SK-MEL-5 (cell line): Measurements from ENCODE around the gene FOXL2NB. TPM values are rescaled to one million over a fixed set of nuclear protein-coding genes. Genes with fewer than 3 reads are reported as not detected.

Experiments used
- DNase-seq: peaks from one replicate; pipeline ENCODE4 v3.0.0-alpha.2; 2016; ENCODE audit warnings: low read depth, low spot score
- in situ Hi-C: cut with HindIII; loops from 2 replicates; pipeline ENCODE4 v1.10.0; 2016; ENCODE audit warnings: low sequenced_read_pairs, high pct_unique_total_duplicates, low pct_unique_long_range_greater_than_20kb
- total RNA-seq: library from RNA; depleted of rRNA; stranded (reverse); fragments of >200 nt; shearing (Covaris generic); gene quantifications from 2 replicates; pipeline ENCODE4 v1.2.3, GENCODE V29; 2014

FOXL2NB gene
- total RNA-seq, 1 experiment from 2014 or later = not detected

DNA sequence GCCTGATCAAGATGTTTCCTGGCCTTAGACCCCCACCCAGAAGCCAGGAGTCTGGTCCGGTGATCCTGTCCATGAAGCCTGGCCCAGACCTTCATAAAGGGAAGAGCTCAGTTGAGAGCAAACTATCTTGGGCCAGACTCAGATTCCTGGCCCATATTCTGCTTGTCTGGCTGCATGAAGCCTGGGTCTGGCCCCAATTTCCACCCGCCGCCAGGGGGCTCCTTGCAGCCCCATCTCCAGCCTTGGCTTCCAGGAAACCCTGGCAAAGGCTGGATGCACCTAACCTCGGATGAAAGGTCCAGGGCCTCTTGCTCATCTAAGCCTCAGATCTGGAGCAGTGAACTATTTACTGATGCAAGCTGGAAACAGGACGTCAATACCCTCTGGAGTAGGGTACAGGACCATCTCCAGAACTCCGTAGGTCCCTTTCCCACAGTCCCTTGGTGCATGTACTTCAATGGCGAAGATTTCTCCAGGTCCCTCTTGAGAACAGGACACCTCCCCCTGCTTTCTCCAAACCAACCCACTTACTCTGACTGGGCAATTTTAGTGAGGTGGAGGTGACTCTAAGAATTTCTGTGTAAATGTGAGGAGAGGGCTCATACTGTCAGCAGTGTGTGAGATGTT is 5.6 kb upstream of the FOXL2NB start:
- peak; percentile 68 for DNase-seq
- in situ Hi-C loops = no loop called here

DNA sequence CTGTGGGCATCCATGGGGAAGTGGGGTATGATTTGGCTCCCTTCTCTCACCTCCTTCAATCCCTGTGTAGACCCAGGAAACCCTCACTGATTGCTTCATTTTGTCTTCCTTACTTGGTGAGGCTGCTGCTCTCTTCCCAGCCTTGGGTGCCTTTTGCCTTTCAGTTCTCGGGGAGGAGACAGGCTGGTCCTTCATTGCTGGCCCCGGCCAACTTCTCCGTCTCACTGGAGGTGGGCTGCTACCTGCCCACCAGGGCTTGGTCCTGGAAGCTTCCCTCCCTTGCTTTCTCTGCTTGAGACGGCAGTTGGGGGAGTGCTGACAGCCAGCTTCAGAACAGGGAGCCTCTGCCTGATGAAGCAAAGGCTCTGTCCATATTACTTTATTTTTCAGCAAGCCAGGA is 4.7 kb upstream of the FOXL2NB start:
- DNase-seq = no peak
- in situ Hi-C loops = no loop called here

DNA sequence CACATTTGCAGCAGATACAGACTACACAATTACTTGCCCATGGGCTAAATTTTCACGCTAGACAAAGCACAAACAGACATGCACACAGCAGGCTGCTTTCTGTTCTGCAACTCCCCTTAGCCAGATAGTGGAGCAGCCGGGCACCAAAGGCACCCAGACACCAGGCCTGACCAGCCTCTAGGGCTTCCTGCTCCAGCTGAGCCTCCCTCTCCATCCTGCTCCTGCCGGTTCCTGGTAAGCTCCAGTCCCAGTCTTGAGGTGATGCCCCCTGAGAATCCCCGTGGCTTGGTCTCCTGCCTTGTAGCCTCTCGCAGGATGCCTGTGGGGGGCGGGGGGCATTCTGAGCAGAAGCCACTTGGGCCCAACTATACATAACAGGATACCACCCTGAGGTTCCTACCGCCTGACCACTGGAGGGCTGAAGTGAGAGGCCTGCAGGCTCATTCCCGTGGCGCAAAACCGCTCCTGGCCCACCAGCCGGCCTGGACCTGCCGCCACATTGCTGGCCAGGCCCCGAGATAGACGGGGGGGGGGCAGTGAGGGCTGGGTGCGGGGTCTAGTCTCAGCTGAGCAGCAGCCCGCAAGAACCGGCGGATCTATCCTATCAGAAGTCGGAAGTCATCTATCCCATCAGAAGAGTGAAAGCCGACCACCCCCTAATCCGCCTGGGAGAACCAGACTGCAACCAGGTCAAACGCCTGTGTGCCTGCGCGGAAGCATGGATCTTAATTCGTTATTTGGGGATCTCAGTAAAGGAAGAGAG is 4.0 kb upstream of the FOXL2NB start:
- in situ Hi-C loops = no loop called here
- no peak for DNase-seq

DNA sequence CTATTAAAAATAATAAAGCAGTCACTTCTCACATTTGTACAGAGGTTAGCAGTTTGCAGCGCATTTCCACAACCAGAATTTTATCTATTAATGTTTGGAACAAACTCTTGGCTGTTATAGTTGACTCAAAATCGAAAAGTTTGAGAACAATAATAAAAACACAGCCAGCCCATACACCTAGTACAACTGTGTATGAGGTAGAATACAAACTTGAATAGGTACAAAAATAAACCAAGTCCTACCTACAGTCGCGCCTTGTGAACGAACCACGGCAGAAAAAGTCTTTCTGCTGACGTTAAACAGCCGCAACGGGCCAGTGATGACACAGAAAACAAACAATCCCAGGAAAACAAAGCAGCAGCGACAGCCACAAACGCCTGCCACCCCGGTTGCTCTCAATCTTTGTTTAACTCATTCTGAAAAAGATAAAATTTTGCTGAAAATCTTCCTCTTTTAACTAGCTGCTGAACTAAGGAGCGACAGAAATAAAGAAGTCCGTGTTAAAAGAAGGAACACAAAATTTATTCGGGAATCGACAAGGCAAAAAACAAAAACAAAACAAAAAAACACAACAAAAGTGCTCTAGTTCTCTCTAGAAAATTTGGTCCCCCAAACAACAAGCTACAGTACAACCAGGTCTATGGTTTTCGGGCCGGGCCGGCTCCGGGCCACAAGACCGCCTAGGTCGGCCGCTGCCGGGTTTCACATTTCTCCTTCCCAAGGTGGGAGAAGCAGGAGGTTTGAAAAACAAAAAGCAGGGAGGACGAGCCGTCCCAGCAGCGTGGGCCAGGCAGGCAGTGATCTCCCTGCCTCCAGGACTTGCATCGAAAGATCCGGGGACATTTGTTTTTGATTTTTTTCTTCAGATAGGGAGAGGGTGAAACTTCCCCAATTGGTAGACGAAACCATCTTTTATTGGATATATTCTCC is 3.0 kb upstream of the FOXL2NB start:
- no peak for DNase-seq
- in situ Hi-C loops = no loop called here

DNA sequence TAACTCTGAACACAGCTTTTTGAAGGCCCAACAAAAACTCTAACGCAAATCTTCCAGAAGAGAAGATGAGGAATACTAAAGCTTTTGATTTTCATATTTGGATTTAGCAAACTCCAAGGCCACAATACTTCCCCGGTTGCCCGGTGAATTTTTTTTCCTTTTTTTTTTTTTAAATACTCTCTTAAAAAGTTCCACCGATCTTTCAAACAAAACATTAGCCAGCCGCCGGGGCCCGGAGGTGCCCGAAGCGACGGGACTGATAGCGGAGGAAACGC is 2.4 kb upstream of the FOXL2NB start:
- no peak for DNase-seq
- in situ Hi-C loops = no loop called here

DNA sequence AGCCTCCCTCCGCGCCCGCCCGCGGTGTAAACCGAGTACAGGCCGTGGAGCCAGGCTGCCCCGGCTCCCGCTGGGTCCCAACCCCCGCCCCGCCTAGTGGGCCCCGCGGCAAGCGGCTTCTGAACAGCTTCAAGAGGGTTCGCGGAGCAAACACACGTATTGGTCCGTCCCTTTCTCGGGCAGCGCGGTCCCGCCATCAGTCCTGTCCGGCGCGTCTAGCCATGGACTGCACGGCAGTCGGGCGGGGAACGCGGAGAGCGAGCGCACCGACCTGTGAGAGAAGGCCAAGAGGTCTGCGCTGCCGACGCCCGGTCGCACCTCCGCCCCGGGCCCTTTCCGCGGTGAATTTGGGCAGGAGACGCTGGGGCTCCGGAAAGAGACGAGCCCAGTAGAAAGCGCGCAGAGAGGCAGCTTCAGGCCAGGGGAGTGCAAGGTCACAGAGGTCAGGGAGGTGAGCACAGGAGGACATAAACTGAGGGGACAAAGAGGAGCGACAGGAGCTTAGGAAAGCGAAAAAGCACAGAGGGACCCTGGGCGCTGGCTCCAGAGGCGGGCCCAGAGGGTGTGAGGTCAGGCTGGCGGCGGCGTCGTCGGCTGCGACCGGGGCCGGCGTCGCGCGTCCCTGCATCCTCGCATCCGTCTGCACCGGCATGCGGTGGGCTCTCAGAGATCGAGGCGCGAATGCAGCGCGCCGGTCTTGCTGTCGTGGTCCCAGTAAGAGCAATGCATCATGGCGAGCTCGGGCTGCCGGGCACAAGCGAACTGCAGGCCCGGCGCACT is 1.9 kb upstream of the FOXL2NB start:
- in situ Hi-C loops = no loop called here
- no peak for DNase-seq

DNA sequence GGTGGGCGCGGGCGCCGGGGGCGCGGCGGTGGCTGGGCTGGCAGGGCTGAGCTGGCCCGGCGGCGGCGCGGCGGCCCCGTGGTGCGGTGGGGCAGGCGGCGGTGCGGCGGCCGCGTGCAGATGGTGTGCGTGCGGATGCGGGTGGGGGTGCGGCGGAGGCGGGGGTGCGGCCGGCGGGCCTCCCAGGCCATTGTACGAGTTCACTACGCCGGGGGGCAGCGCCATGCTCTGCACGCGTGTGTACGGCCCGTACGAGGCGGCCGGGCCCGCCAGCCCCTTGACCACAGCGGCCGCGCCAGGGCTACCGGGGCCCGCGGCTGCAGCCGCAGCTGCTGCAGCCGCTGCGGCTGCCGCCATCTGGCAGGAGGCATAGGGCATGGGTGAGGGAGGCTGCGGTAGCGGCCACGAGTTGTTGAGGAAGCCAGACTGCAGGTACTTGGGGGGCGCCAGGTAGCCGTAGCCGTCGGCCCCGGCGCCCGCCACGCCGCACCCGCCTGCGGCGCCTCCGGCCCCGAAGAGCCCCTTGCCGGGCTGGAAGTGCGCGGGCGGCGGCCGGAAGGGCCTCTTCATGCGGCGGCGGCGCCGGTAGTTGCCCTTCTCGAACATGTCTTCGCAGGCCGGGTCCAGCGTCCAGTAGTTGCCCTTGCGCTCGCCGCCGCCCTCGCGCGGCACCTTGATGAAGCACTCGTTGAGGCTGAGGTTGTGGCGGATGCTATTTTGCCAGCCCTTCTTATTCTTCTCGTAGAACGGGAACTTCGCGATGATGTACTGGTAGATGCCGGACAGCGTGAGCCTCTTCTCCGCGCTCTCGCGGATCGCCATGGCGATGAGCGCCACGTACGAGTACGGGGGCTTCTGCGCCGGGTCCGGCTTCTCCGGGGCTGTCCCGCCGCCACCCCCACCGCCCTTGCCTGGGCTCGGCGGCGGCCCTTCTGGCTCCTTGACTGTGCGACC is 1.0 kb upstream of the FOXL2NB start:
- in situ Hi-C loops = no loop called here
- no peak for DNase-seq

- in situ Hi-C loops = no loop called here
- DNase-seq = no peak
Observed at GRCh38 chr3:138947495-138948121, 591 bp downstream of the FOXL2NB start.

DNA sequence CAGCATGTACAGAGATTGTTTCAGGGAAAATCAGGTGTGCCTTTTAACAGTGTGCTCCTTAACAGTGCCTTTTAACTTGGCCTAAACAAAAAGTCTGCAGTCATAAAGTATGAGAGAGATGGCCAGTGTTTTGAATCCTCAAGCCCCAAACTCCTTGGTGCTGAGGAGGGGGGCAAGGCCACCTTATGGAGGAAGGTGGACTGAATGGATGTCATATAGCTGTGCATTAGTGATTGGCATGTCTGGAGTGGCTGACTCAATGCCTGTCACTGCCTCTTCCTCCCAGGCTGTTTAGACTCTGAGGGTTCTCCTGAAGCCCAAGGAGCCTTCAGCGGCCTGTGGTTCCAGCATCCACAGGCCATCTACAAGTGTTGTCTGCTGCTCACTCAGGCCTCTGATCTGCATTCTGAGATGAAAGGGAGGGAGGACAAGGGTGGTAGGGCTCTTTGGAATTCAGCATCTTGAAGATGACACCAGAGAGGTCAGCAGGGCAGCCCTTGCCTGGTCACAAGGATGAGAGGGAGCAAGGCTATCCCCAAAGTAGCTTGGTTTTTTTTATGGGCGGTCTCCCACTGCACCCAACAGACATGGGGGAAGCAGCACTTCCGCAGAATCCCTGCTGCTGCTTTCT is 1.5 kb downstream of the FOXL2NB start:
- no peak for DNase-seq
- in situ Hi-C loops = no loop called here

GRCh38 chr3:138949002-138949418 is 2.0 kb downstream of the FOXL2NB start:
- in situ Hi-C loops = no loop called here
- DNase-seq = no peak

GRCh38 chr3:138949445-138950005 is 2.5 kb downstream of the FOXL2NB start:
- in situ Hi-C loops = no loop called here
- DNase-seq = no peak

DNA sequence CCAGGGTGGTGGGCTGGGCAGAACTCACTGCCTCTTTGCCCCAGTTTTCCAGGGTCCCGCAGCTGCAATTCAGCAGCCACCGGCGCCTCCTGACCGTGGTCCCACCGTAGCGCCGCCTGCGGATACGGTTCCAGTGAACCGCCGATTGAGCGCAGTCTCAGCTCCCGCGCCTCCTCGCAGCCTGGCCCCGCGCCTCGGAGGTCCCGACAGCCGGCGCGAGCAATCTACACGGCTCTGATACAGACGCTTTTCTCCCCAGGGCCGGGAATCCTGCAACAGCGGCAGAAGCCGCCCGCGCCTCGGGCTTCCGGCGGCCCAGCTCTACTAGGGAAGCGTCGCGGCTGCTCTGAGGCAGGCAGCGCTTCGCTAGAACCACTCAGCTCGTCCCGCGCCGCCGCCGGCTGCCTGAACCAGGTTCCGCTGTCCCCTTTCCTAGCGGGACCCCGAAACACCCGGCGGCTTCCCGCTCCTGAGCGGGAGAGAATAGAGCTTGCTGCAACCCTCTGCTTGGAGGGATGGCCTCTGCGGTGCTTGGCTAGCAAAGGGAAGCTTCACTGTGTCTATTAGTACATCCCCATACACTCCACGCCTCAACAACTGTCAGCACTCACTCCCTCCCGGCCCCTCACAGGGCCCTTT is 3.1 kb downstream of the FOXL2NB start:
- no peak for DNase-seq

GRCh38 chr3:138950701-138951100 is 3.7 kb downstream of the FOXL2NB start:
- DNase-seq = no peak
- in situ Hi-C loops = no loop called here

More for the DNA sequence above, 3.1 kb downstream of the FOXL2NB start:
- in situ Hi-C loops = no loop called here

DNA sequence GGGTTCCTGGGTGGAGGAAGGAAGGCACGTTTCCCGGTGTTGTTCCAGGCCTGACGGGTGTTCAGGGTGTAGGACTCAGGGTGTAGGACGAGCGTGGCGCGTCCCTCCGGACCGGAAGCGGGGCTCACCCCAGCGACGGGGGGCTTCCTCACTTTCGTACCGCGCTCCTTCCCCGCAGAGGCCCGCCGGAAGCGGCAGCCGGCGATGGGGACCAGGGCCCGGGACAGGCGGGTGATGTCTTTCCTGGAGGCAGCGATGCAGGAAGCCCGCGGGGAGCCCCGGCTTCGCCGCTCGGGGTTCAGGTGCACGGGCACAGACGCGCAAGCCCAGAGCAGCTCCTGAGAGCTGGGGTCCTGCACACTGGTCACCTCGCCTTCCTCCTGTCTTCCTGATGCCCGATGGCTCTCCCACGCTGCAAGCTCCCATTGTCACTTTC is 13.4 kb downstream of the FOXL2NB start:
- in situ Hi-C loops = no loop called here
- no peak for DNase-seq

GRCh38 chr3:138962854-138963560 is 16.0 kb downstream of the FOXL2NB start:
- in situ Hi-C loops = no loop called here
- DNase-seq = no peak
